NK-92 (cell line): ENCODE data around the gene ARHGAP20.
"Not testable (repeated sequence)": the region's sequence is repeated elsewhere in the genome, so short reads cannot be mapped to it uniquely, and the experiment has no call there.

Experiments
- DNase-seq: peaks from one replicate; lab custom pipeline; 2025; ENCODE audit not compliant: unreplicated experiment; lab: John Stamatoyannopoulos, UW

The ARHGAP20 gene

DNA sequence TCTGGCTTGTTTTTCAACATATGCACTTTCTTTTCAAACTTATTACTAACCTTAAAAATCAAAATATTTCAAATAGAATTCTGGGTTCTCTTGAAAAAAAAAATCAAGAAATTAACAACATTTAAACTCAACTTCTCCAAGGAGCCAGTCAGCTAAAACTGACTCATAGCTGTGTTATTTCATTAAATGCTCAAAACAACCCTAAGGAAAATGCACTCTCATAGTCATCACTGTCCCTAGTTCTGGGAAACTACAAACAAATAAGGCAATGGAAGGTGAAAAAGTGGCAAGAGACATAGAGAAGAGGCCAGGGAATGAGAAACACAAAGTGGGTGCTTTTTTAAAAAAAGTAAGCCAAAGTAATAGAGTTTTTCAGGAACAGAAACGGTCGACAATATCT lies 4.1 kb upstream of the ARHGAP20 start:
- no peak for DNase-seq

DNA sequence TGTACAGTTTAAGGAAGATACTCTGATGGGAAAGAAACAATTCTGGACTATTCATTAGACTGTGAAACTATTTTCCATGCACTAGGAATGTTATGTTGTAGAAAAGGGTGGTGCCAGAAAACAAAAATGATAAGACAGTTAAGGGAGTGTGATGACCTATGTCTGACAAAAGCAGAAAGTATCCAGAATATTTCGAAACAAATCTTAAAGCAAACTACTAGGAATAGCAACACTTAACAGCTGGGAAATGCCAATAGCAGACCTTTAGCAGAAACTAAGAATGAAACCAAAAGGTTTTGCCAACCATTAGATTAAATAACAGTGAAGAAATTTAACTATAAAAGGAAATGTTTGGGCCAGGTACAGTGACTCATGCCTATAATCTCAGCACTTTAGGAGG lies 3.3 kb upstream of the ARHGAP20 start:
- no peak for DNase-seq

DNA sequence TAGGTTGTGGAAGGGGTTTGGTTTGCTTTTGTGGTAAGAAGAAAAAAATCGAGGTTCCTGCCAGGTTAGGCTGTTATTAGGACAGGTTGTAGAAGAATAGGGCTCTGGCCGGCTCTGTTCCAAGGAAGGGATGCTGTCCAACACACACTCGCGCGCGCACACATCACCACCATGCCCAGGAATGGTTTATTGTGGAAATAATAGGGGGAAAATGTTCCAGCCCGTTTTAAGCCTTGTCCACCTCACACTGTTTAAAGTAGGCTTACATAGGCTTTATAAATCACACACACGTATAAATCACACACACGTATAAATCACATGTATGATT lies 1.2 kb upstream of the ARHGAP20 start:
- no peak for DNase-seq

DNA sequence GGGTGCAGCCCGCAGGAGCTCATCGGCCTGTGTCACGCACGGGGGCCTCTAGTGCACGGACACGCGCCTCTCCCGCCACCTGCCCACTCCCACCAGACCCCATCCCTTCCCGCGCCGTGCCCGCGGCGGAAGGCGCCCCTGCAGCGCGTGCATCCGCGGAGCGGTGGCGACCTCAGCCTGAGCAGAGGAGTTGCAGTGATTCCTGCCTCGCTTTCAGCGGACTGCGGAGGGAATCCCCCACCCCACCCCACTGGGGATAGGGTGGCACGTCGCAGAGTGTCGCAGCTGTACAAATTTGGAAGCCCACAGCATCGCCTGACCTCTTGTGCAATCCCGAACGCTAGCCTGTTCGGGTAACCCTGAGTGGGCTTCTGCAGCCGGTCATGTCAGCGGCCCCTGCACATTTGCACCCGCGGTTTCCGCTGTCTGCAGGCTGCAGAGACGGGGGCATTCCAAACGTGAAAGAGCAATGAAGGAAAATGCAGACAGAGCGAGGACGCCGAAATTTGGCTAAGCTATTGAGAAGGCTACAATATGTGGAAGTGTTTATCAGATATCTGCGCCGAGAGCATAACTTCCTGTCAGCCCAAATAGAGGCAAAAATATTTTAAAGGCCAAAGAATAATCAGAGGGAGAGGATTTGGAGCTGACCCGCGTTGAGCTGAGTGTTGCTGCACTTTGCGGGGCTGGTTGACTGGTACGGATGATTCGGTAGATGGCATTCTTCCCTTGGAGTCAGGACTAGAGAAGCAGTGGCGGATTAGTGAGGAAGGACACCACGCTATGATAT lies 617 bp upstream of the ARHGAP20 start:
- no peak for DNase-seq

DNA sequence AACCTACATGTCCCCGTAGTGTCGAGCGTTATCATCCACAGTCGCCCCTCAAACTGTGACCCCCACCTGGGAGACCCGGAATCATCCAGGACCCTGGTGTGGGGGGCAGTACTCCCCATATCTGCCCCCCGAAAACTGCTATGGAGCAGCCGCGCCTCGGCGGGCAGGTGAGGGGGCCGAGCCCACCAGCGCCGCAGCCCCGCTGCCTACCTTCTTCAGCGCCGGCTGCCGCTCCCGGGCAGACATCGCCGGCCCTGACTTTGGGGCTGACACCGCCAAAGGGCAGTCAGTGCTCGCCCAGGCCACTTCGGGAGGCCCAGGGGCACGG lies 825 bp downstream of the ARHGAP20 start:
- no peak for DNase-seq

DNA sequence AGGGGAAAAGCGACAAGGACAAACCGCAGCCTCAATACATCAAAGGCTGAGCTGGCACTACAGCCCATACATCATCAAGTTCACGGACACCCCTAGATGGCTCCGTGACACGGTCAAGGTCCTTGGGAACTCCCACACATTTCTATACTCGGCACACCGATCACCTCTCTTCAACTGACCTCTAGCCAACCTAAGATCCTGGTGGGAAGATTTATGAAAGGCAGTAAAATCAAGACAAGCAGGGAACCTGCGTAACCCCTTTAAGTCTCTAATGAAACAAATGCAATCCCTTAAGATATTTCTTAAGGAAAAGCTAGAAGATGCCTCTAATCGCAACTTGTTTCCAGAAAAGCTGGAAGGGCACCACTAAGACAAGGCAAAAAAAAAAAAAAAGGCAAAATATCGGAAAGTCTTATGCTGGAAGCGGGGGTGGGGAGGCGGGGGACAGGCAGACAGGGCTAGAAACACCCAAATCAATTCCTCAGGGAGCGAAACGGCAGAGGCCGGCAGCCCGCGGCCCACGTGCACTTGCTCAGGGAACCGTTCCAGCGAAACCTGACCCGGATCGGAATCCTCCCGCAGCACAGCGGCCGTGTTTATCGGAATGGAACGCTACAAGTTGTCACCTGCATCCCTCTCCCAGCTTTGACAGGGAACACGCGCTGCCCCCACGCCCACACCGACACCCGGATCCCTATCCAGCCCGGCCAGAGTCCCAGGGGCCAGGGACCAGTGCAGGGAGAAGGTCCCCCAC lies 1.4 kb downstream of the ARHGAP20 start:
- no peak for DNase-seq

DNA sequence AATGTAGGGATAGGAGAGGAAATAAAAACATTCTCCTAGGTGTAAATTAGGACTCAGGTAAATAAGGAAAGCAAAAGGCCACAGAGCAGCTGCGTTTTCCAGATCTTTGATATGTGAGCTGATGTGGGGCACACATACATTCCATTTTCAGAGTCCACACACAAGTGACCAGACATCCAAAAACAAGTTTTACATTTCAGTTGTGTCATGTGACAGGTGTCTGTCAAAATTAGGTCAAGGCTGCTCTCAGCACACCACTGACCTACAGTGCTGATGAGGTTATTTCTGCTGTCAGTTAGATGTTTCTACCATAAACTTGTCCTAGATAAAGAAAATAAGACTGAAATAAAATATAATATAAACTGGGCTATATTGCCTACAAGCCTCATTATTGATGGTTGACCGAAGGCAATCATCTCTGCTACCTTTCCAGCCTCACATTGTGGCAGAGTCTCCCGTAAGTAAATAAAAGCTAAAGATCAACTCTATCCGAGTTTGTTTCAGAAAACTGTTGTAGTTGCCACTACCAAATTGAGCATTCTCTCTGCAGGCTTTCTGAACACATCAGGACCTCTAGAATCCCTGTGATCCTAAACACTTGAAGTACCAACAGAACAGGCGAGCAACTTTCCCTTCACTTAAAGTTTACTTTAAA lies 7.9 kb downstream of the ARHGAP20 start:
- no peak for DNase-seq

DNA sequence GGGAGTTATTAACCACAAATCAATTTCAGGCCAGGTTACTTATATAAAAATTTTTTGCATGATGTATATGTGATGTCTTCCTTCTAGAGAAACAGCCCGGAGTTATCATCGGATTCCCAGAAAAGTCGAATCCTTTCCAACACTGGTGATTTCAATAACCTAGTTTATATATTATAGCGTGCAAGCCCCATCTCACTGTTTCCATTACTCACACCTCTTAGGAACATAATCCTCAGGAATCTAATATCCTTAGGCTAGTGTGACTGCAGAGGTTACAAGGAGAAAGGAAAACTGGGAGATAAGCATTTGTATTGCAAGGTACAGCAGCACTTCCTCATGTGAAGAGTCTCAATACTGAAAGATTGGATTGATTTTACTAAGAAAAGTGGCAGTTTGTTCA lies 20.3 kb downstream of the ARHGAP20 start:
- no peak for DNase-seq

DNA sequence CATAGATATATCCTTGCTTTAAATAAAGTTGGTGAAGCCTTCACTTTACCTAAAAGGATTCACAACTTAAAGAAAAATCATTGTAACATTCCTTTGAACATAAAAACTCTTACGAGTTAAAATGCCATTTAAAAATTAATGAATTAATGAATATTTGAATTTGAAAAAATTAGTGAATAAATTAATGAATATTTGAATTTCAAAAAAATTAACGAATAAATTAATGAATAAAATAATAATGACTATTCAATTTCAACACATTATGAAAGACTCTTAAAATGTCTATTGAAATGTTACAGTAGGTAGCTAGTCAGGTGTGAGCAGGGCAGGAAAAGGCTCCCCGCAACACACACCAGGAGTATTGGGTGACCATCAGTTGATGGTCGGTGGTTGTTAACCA lies 22.9 kb downstream of the ARHGAP20 start:
- DNase-seq, result no peak

DNA sequence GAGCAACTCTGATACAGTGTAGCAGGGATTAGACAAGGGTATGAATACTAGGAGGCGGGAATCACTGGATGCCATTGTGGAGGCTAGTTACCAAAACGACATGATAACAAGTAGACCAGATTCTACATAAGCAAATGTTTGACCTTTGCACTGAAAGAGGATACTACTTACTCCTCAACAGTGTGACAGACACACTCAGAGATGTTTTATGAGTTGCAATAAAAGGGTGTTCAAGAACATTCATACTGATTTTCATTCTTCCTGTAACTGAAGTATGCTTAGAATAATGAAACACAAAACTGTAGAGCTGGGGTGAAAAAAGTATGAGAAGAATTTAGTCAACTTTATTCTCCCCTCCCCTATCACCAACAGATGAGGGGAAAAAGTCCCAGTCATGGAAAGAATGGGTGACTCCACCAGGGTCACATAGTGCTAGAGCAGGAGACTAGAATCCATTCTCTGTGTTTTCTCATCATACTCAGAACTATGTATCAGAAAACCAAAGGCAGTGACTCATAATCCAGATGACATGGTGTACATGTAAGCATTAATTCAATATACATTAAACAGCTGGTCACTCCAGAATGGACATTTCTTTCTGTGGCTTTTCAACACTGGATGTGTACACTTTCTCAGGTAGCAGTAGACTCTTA lies 32.8 kb downstream of the ARHGAP20 start:
- no peak for DNase-seq

DNA sequence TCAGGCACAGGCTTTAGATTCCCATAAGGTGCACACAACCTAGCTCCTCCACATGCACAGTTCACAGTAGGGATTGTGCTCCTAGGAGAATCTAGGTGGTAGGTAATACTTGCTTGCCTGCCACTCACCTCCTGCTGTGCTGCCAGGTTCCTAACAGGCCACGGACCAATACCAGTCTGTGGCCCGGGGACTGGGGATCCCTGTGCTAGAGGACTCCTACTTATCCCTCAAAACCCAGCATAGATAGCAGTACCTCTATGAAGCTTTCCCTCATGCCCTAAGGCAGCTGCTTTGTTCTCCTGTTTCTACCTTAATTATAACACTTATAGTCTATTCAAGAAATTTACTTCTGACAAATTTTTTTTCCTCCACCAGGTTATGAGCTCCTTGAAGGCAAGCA lies 36.7 kb downstream of the ARHGAP20 start:
- no peak for DNase-seq

DNA sequence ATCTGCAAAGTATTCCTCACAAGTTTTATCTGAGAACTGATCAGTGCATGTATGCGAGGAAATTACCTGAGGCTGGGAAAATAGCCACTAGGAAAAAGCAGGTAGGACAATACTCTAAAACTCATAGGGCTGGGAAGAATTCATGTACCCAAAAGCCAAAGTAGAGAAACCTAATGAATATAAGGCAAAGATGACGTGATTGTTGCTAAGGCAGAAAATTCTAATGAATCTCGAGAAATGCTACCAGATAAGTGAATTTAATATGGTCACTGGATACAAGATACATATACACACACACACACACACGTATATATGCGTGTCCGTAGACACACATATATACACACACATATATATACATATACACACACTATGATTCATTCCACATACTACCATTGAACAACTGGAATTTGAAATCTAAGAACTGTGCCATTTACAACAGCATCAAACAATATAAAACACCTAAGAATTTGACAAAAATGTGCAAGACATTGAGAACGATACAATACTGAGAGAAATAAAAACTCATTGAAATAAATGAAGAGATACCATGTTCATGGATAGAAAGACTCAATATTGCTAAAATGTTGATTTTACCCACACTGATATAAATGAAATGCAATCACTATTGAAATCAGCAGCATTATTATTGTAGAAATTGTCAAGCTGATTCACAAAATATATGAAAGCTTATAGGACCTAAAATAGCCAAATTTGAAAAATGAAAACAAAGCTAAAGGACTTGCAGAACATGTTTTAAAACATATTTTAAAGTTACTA lies 46.4 kb downstream of the ARHGAP20 start:
- no peak for DNase-seq

DNA sequence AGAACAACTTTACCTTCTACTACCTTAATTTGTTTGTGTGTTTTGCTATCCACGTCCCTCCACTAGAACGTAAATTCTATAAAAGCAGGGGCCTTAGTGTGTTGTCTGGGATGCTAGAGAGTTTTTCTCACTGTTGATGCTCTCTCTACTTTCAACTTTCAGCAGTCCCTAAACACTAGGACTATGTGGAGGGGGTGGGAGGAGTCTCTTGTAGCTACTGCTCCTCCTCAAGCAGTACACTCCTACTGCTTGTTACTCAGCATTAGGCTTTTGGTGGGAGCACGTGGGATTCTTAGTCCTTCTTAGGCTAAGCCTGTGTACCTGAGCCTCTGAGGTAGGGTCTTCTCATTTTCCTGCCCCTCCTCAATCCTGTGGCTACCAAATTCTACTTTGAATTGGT lies 56.3 kb downstream of the ARHGAP20 start:
- DNase-seq, result no peak

DNA sequence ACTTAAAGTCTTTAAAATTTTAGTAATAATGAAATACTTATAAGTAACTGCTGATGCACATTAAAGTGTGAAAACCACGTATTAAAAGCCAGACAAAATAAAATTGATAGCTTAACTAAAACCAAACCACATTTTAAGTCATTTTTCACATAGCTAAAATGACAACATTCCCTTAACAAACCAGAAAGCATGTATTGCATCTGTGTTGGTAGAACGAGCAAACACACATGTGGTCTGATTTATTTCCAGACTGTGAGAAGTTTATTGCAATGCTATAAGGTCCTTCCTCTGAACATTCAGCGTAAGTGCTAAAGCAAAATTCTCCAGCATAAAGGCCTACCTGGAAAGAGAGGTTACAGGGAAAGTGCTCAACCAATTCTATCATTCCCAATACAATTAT lies 57.8 kb downstream of the ARHGAP20 start:
- DNase-seq, result no peak

DNA sequence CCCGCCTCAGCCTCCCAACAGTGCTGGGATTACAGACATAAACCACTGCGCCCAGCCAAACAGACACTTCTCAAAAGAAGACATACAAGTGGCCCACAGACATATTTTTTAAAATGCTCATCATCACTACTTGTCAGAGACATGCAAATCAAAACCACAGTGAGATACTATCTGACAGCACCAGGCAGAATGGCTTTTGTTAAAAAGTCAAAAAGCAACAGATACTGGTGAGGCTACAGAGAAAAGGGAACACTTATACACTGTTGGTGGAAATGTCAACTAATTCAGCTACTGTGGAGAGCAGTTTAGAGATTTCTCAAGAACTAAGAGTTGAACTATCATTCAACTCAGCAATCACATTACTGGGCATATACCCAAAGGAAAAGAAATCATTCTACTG lies 67.0 kb downstream of the ARHGAP20 start:
- no peak for DNase-seq

DNA sequence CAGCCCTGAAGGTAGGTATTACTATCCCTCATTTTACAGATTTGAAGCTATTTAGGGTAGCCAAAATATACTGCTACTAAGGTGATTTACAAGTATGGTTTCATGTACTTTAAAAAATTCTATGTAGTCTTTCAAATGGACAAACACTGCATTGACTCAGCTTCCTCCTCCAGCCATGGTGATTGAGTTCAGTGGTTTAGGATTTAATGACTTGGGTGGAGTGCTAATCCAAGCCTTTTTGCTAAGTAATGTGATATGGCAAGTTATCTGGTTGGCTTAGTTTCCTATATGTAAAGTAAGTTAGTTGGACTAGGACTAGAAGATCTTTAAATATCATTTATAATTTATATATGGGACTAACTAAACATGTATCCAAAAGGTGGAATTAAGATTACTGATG lies 77.9 kb downstream of the ARHGAP20 start:
- no peak for DNase-seq

DNA sequence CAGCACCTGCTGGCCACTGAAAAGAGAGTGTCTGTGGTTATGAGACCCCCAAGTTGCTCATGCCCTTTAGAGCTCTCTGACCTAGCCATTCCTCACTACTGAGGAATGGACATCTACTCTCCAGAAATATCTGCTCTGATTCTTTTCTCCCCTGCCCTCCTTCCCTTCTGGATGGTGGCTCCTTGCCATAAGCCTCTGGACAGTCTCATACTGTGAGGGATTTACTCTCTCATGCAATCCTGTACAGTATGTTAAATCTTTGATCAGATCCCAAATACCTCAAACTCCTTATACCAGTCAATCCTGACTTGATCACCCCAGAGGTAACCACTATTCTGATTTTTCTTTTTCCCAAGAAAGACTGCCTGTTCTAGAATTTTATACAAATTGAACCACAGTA lies 80.7 kb downstream of the ARHGAP20 start:
- no peak for DNase-seq

DNA sequence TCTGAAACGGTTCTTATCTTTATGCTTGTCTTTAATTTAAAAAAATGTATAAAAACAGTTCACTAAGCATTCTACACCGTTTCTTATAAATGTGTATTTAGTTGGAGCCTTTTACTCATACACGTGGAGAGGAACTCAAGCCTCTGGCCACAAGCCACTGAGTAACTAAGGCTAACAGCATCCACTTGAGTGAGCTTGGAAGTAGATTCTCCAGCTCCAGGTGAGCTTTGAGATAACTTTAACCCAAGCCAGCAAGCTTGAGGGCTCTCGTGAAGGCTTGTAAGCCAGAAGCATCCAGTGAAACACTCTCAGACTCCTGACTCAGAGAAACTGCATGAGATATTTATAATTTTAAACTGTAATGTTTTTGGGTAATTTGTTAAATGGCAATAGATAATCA lies 82.6 kb downstream of the ARHGAP20 start:
- DNase-seq, result no peak

DNA sequence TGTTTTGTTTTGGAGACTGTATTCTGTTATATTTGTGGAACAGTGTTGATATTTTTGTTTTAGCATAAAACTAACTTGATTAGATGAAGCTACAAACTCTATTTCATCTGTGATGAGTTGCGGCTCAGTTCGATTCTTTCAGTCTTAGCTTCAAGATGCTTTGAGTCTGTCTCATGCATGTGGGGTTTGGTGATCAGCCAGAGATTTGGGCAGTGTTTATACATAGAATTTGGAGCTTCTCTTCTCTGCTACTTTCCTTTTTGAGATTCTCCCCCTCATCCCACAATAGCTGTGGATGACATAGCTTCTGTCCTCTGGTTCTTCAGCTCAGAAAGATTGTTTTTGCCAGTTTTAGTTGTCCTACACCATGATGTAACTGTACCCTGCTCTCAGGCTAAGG lies 90.4 kb downstream of the ARHGAP20 start:
- no peak for DNase-seq

DNA sequence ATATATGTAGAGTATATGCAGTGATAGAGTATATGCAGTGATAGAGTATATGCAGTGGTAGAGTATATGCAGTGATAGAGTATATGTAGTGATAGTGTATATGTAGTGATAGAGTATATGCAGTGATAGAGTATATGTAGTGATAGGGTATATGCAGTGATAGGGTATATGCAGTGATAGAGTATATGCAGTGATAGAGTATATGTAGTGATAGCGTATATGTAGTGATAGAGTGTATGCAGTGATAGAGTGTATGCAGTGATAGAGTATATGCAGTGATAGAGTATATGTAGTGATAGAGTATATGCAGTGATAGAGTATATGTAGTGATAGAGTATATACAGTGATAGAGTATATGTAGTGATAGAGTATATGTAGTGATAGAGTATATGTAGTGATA lies 92.9 kb downstream of the ARHGAP20 start:
- DNase-seq, result not testable (repeated sequence)

DNA sequence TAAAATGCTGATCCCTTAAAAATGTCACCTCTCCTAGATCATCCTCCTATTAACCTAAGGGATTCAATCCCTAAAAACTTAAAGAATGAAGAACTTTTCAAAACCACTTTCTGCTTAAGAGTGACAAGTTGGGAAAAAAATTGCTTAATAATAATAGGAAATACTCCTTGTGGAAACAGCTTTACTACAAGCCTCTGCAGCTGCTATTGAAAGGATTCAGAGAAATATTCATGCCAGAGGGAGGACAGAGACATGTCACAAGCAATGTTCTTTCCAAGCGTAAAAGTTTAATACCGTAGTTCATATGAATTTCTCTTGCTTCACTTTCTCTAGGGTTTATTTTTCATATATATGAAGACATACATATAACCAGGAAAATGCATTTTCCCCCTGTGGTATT lies 98.2 kb downstream of the ARHGAP20 start:
- DNase-seq, result no peak
